Lower leg skin (tissue), 3 donors: ENCODE measurements around the gene MRPL42.

Experiments used
- POLR2A ChIP-seq, 2 donors: fragments of 450-650 bp; IDR thresholded peaks; one replicate each; pipeline ENCODE4 v1.6.1; 2016 to 2017; ENCODE audit warnings: antibody characterized with exemption in 2 of 2, mild to moderate bottlenecking in 1 of 2, moderate library complexity in 1 of 2
- TF ChIP-seq, protein P1 (sequence below), 3 donors: fragments of 450-650 bp; IDR thresholded peaks; one replicate each; pipeline ENCODE4 v1.5.1; 2016; ENCODE audit warnings: antibody characterized with exemption in 3 of 3, mild to moderate bottlenecking in 3 of 3, moderate library complexity in 2 of 3

DNA sequence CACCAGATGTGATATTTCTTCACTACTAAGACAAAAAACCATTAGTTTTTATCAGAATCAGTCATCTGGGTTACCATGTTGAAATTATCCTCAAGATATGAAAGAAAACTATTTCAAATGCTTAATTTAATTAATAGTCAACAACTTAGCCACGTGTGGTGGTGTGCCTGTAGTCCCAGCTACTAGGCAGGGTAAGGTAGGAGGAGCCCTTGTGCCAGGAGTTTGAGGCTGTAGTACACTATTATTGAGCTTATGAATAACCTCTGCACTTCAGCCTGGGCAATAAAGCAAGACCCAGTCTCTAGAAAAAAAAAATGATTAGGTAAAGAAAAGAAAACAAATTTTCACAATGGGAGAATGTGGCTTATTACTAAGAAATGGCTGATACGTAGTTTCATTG, 33.4 kb downstream of the MRPL42 start:
- TF ChIP-seq, protein P1, sequence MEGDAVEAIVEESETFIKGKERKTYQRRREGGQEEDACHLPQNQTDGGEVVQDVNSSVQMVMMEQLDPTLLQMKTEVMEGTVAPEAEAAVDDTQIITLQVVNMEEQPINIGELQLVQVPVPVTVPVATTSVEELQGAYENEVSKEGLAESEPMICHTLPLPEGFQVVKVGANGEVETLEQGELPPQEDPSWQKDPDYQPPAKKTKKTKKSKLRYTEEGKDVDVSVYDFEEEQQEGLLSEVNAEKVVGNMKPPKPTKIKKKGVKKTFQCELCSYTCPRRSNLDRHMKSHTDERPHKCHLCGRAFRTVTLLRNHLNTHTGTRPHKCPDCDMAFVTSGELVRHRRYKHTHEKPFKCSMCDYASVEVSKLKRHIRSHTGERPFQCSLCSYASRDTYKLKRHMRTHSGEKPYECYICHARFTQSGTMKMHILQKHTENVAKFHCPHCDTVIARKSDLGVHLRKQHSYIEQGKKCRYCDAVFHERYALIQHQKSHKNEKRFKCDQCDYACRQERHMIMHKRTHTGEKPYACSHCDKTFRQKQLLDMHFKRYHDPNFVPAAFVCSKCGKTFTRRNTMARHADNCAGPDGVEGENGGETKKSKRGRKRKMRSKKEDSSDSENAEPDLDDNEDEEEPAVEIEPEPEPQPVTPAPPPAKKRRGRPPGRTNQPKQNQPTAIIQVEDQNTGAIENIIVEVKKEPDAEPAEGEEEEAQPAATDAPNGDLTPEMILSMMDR (IDR thresholded peaks at IDR 0.05), result no peak
- no peak for TF ChIP-seq POLR2A (IDR thresholded peaks at IDR 0.05)
